HG03354 (cell line): ENCODE results near the gene ACOXL.

Experiments used
- ATAC-seq: cut with Tn5 transposase; IDR thresholded peaks from one replicate; pipeline ENCODE4 v1.9.1; 2021; ENCODE audit warnings: mild to moderate bottlenecking; ENCODE audit not compliant: unreplicated experiment, poor library complexity, severe bottlenecking

The ACOXL gene

DNA sequence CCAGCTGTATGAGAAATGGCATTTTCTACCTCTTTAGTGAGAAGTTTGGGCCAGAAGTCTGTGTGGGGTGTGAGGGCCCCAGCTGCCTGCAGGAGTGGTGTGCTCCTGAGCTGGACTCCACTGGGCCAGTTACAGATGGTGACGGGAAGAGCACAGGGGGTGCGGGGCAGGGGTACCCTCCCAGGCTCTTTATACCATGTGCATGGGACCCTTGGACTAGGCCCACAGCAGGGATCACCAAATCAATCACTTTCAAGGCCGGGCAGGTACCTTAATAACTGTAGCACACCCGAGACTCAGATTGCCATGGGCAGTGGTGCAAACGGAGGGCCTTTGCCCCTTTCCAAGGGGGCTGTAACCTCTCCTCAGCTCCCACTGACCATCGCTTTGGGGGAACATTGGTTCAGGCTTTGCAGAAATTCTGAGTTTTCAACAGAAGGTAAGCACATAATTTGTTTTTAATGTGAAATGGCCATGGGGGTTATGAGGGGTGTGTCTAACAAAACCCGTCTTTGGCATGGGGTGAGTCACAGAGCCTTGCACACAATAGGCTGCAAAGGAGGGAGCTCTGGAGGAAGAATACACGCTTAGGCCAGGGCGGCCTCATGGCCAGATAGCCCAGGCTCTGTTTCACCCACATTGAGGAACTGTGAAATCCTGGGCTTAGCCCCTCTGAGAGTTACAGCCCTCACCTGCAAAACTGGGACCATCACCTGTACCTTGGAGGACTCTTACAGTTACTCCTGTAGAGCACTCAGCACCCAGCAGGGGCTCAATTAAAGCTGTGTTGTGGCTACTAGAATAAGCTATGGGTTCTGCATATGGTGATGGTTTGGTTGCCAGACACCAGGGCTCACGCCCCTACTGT is 247.3 kb downstream of the ACOXL start:
- no peak for ATAC-seq

DNA sequence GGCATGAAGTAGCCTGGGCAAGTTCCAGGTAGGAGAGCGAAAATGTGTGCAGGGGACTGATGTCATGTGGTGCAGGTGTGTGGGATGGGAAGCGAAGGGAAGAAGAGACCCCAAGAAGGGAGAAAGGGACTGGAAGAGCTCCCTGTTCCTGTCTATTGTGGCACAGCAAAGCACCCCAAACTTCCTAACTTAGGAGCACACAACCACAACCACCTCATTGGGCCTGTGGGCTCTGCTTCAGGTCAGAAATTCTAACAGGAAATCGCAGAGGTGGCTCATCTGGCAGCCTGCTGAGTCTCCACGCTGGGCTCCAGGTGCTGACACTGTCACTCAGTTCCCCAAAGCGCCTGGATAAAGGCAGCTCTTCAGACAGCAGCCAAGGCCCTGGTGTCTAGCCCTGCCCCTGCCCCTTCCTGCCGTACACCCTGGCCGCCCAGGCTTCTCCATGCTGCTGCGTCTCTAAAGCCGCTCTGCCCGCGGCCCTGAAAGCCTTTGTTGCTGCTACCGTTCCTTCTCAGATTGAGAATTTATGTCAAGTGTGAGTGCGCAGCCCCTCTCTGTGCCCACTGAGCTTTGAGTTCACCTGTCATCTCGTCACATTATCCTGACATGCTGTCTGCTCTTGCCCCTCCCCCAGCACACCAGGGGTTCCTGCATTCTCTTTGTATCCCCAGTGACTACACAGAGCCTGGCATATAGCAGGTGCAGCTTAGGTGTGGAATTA is 248.1 kb downstream of the ACOXL start:
- no peak for ATAC-seq

DNA sequence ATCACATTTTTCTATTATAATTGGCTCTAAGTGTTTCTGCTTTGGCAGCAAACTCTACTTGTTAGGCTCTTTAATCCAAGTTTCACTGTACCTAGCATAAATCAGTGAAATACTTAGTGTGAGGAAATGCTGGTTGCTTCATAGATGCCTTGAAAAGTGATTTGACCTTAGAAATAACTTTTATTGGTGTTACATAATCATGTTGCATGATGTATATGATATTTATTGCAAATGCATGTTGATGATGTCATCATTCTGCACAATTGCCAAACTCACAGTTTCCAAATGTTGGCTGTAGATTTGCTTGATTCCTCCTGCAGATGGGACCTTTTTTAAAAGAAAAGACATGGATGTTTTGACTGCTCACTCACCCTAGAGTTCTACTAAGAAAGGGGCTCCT is 250.8 kb downstream of the ACOXL start:
- no peak for ATAC-seq

DNA sequence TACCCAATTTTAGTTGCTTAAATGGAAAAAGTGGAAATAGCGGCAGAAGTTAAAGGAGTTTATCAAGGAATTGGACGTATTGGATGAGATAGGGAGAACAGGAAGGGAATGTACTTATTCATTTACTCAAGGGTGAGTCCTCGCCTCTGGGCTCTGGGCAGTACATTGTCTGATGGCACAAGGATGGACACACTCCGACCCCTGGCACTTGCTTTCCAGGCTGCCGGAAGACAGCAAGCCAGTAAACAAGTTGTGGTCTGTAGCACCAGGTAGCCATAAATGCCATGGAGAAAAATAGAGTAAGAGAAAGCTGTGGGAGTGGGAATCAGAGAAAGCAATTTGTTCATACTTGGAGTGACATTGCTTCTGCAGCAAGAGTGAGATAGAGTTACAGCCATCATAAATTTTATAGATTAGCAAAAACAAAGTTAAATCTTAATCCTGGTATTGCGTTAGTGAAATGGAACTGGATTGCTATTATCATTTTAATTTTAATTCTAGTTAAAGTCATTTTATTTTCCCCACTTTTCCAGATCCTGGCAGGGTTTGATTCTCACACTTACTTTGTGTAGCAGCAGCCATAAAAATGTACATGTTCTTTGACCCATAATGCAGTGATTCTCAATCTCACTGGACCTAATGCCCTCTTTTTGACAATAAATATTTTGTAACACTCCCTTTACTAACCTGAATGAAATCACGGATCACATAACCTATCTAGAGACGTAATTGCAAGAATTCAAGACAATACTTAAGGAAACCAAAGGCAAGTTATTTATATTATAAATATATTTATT is 252.5 kb downstream of the ACOXL start:
- no peak for ATAC-seq

DNA sequence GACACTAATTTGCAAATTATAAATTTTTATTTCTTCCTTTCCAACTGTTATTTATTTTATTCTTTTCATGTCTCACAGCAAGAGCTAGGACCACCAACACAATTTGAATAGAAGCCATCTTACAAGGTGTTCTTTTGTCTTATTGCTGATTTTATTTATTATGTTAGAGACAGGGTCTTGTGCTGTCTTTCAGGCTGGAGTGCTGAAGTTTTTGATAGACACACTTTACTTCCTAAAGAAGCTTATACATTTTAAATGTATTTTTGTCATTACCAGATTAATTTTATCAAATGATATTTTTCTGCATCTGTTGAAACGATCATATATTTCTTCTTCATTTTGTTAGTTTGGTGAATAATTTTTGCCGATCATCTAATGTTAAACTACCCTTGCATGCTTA is 258.1 kb downstream of the ACOXL start:
- ATAC-seq = no peak

DNA sequence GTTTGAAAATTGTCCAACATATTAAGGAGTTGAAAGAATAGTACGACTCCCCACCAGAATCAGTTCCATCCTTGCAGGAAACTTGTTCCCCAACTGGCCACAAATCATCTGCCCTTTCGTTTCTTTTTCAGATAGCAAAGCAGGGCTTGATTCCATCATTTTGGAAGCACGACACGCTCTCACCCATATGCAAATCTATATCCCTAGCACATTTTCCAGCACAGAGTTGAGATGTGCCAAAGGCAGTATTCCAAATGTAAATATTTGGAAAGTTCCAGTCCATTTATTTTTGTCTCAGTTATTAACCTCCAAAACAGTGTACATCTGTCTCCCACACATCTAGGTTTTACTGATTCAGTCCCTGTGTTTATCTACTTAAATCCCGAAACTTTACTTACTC is 259.5 kb downstream of the ACOXL start:
- no peak for ATAC-seq

DNA sequence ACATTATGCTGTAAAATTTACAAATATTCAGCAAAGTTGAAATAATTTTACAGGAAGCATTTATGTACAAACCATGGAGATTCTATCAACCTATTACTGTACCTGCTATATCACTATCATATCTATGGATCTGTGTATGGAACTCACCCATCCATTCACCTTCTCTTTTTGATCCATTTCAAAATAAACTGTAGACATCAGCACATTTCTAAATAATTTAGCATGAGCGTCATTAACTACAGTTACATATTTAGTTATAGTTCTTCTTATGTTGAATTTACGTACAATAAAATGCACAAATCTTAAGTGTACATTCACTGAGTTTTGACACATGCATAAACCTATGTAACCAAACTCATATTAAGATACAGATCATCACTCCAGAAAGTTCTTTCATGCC is 260.5 kb downstream of the ACOXL start:
- no peak for ATAC-seq

DNA sequence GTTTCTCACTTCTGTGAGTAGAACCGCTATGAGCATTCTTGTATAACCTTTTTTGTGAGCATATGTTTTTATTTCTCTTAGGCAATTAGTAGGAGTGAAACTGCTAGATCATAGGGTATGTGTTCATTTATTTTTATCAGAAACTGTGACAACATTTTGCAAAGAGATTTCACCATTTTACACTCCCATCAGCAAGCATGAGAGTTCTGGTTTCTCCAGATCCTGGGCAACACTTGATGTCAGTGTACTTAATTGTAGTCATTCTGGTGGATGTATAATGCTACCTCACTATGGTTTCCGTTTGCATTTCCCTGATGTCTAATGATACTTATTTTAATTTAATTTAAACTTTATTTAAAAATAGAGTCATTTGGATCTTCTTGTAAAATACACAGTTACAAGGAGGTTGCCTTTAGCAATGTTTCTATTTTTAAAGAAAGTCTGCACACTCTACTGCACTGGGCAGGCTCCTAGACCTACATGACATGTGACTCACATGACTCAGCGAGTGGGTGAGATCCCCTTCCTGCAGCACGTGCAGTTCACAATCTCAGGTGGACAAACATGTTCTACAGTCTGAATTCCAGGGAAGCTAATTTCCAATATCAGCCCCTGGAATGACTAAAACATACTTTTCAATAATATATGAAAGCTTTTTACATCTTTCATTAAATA is 261.3 kb downstream of the ACOXL start:
- no peak for ATAC-seq

DNA sequence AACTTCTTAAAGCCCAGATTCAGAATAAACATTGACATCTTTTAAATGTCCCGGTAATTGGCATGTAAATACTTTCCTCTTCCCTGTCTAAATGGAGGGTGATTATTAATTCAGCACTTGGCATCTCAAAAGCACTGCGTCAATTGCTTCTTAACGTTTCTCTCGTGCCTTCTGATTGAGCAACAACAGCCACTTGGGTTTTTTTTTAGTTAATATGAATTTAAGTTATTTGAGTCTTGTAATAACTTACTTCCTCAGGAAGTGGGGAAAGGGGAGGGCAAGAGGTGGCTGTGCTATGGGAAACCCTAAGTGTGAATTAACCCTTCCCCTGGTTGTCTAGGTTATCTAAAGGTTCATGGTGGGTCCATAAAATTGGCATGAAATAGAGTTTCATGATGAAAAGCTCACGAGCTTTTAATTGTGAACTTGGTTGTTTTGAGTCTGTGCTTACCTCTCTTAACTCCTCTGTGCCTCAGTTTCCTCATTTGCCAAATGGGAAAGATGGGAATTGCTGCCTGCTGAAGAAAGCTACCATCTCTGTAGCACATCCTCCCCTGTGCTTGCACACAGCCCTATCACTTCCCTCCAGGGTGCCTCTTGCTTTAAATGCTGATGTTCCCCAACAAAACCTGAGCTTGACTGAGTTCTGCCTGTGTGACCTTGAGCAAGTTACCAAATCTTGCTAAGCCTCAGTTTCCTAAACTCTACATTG is 262.0 kb downstream of the ACOXL start:
- no peak for ATAC-seq

DNA sequence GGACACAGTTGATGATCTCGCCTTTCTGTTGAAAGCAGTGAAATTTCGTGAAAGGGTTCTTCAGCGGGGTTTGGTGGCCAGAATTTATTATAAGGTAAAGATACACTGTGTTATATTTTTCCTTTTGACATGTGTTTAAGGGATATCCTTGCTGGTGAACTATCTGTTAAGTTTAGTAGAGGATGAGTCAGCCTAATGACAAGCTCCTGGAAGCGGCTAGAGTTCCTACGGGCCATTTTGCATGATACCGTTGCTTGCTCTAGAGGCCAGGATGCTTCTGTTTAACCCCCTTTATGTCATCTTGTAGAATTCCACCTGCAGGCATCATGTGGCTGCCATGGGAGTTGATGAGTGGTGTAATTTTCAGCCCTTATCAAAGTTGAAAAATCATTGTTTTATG is 263.5 kb downstream of the ACOXL start:
- no peak for ATAC-seq

DNA sequence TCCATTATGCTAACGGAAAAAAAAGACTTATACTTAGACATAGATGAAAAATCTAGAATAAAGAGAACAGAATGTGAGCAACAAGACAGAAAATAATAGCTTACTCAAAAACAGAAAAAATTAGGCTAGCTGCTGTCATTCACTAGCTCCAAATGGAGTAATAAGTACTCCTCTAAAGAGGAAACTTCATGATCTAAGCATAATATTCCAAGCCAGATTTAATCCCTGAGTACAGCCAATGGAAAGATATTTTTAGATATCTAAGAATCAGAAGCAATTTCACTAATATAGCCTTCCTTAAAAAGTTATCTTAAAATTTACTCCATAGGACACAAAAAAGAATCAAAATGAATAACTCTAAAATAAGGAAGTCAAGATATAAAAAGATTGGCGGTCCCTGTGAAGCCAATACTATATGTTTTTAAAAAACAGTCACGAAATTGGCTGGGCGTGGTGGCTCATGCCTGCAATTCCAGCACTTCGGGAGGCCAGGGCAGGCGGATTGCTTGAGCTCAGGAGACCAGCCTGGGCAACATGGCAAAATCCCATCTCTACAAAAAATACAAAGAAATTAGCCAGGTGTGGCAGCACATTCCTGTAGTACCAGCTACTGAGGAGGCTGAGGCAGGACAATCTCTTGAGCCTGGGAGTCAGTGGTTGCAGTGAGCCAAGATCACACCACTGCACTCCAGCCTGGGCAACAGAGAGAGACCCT is 265.1 kb downstream of the ACOXL start:
- ATAC-seq = no peak

DNA sequence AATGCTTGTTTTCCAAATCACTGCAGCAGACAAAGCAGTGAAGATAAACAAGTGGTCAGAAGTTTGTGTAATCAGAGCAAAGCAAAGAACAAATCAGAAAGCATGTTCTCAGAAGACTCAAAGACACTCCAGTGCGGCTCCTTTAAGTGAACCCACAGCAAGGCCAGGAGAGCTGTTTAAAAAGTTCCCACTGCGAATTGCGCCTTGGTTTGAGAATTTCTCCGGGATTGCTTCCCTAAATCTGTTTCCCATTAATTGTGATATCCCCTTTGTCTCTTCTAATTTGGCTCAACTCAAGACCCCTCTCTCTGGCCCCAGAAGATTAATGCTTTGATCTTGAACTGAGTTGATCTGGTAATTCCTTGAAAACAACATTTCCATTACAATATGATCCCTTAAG is 265.9 kb downstream of the ACOXL start:
- no peak for ATAC-seq

DNA sequence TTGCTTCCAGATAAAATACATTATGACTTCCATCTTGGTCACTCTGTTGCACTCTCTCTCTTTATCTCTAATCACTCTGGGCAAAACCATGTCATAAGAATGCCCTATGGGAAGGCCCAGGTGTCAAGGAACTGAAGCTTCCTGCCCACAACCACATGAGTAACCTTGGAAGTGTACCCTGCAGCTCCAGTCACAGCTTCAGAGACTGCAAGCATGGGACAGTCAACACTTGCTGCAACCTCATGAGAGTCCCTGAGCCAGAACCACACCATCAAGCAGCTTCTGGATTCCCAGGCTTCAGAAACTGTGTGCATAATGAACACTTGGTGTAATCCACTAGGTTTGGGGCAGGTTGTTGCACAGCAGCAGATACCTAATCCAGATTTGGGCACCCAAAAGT is 267.3 kb downstream of the ACOXL start:
- ATAC-seq = no peak

DNA sequence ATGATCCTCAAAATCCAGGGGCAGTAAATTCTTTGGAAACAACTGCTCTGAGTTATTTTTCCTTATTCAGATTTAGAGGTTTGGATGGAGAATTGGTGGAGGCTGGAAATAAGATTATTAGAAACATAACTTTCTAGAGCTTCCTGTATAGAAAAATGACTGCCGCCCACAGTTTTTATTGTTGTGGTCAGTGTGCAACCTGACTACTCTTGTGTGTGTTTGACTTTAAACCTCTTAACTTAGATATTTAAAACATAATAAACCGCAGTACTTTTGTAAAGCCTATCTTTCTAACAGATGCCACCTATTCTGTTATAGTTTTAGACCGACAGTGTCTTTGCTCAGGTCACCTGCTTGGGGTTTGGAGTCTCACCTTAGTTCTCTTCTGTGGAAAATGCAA is 272.9 kb downstream of the ACOXL start:
- no peak for ATAC-seq

DNA sequence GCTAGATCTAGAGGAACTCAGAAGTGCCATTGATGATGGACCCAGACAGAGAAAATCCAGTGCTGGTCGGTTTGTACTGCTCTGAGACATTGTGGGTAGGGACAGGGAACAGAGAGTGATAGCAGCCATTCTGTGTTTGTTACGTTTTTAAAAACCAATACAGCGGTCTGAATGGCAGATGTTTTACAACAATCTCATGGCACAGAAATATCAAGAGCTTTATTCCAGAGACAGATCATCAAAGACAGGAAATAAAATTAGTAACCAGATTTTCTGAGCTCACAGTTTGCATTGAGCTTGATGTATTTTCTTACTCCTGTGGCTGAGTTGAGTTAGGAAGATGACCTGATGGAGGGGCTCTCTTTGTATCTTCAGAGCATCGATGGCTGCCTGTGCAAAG is 273.4 kb downstream of the ACOXL start:
- ATAC-seq = no peak

DNA sequence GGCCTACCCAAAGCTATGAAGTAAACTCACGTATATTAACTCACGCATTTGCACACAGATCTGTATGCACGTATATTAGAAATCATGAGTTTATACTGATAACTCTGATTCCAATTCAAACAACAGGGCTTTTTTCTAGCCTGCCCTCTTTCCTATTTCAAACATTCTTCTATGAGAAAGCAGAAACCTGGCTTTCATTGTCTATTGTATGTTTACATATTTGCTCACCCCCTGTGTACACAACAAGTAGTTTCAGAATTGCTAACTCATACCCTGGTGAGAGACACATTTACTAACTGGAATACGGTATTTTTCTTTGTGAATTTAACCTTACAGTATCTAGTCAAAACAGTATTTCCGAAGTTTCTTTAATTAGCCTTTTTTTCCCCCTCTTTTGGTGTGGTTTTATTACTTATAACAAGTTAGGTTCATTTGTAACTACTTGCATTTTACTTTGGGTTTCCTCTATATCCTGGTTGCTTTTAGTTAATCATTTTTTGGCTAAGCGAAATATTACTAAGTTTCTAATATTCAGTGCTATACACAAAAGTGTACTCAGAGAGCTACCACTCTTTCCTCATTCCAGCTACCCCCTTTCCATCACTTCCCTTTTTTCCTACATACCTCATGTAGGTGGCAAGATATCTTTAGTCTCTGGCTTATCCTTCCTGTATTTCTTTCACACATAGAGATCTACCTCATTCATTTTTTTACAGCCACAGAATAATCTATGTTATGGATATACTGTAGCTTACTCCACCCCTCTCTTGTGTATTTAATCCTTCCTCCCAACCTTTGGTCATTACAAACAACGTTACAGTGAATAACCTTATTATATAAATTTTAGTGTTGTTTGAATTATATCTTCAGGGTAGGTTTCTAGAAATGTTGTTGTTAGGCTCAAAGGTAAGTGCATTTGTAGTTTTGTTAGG is 275.6 kb downstream of the ACOXL start:
- ATAC-seq = no peak

DNA sequence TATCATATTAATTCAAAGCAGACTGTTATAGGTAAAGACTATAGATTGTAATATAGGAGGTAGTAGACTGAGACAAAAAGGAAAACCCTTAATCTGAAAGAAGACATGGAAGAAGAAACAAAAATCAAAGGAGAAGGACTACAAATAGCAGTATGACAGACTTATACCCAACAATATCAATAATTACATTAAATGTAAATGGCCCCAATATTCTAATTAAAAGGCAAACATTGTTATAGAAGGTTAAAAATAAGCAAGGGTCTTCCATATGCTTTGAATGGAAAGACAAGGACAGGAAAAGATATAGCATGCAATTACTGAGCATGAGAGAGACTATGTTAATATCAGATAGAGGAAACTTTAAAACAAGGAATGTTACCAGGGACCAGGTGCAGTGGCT is 278.8 kb downstream of the ACOXL start:
- ATAC-seq = no peak
